GM23338 (cell line): Measurements from ENCODE around the gene ZNF865. TPM values are rescaled to one million over a fixed set of nuclear protein-coding genes. Genes with fewer than 3 reads are reported as not detected.
A peak's percentile ranks its signal among the peaks of the same experiment; 100 is the strongest.

Source experiments
- ATAC-seq: fragments of 200-7000 bp; cut with Tn5 transposase; 3 replicates; pipeline ENCODE4 v1.9.1; 2020
- DNase-seq: peaks from one replicate; pipeline ENCODE4 v3.0.0-alpha.2; 2015; ENCODE audit warnings: low spot score
- H2AFZ ChIP-seq: fragments of 200-600 bp; sonication (generic); 2 replicates; pipeline ENCODE4 v1.8.0; 2016; ENCODE audit warnings: antibody characterized with exemption, mild to moderate bottlenecking, moderate library complexity
- H3F3A ChIP-seq: fragments of 200-600 bp; sonication (generic); replicated peaks from 2 replicates; pipeline ENCODE4 v1.8.0; 2017; ENCODE audit warnings: antibody characterized with exemption, mixed run types, low read depth
- H3K27ac ChIP-seq: fragments of 200-600 bp; sonication (generic); 2 replicates; pipeline ENCODE4 v1.6.1; 2016; ENCODE audit warnings: low read depth
- H3K27me3 ChIP-seq: fragments of 200-600 bp; sonication (generic); 2 replicates; pipeline ENCODE4 v1.8.0; 2016; ENCODE audit warnings: mild to moderate bottlenecking, mixed run types, moderate library complexity; ENCODE audit not compliant: insufficient read depth
- H3K36me3 ChIP-seq: fragments of 200-600 bp; sonication (generic); 2 replicates; pipeline ENCODE4 v1.8.0; 2016; ENCODE audit warnings: mild to moderate bottlenecking; ENCODE audit not compliant: insufficient read depth
- H3K4me1 ChIP-seq: fragments of 200-600 bp; sonication (generic); 2 replicates; pipeline ENCODE4 v1.8.0; 2016; ENCODE audit warnings: mild to moderate bottlenecking, moderate library complexity; ENCODE audit not compliant: insufficient read depth
- H3K4me2 ChIP-seq: fragments of 200-600 bp; sonication (generic); 2 replicates; pipeline ENCODE4 v1.7.1; 2017; ENCODE audit warnings: mixed run types
- H3K4me3 ChIP-seq: fragments of 200-600 bp; sonication (generic); 2 replicates; pipeline ENCODE4 v1.6.1; 2016; ENCODE audit warnings: mixed run types
- H3K79me2 ChIP-seq: fragments of 200-600 bp; sonication (generic); replicated peaks from 2 replicates; pipeline ENCODE4 v1.8.0; 2017; ENCODE audit warnings: mild to moderate bottlenecking; ENCODE audit not compliant: insufficient read depth
- H3K9me2 ChIP-seq: fragments of 200-600 bp; sonication (generic); 2 replicates; pipeline ENCODE4 v1.8.0; 2017; ENCODE audit not compliant: insufficient read depth
- H4K20me1 ChIP-seq: fragments of 200-600 bp; sonication (generic); replicated peaks from 2 replicates; pipeline ENCODE4 v1.8.0; 2017; ENCODE audit warnings: mild to moderate bottlenecking; ENCODE audit not compliant: insufficient read depth
- H3K27ac Mint-ChIP-seq: 2 replicates; pipeline ENCODE4 v1.8.0; 2020; ENCODE audit warnings: inconsistent platforms, mild to moderate bottlenecking, moderate library complexity, mixed read lengths
- H3K27me3 Mint-ChIP-seq: 3 replicates; pipeline ENCODE4 v1.8.0; 2022; ENCODE audit warnings: low read depth, mild to moderate bottlenecking, moderate library complexity, mixed read lengths, inconsistent platforms; ENCODE audit not compliant: insufficient read depth, poor library complexity
- H3K36me3 Mint-ChIP-seq: 3 replicates; pipeline ENCODE4 v1.8.0; 2021; ENCODE audit warnings: low read depth, mild to moderate bottlenecking, inconsistent platforms, moderate library complexity, mixed read lengths
- H3K4me1 Mint-ChIP-seq: 3 replicates; pipeline ENCODE4 v1.8.0; 2020; ENCODE audit warnings: mild to moderate bottlenecking, inconsistent platforms, mixed read lengths
- H3K4me3 Mint-ChIP-seq: 3 replicates; pipeline ENCODE4 v1.8.0; 2021; ENCODE audit warnings: moderate library complexity, mild to moderate bottlenecking, inconsistent platforms, mixed read lengths
- H3K9me3 Mint-ChIP-seq: 3 replicates; pipeline ENCODE4 v1.8.0; 2020; ENCODE audit warnings: moderate library complexity, mild to moderate bottlenecking, inconsistent platforms, mixed read lengths
- CREB1 ChIP-seq: fragments of 250-450 bp; sonication (Bioruptor Pico); IDR thresholded peaks from 2 replicates; pipeline ENCODE4 v1.5.0; 2020; ENCODE audit warnings: low read depth, mild to moderate bottlenecking, moderate library complexity
- ETS1 ChIP-seq: IDR thresholded peaks from 2 replicates; pipeline ENCODE4 v1.6.1; 2016; ENCODE audit warnings: antibody characterized with exemption
- STAT1 ChIP-seq: IDR thresholded peaks from one replicate; pipeline ENCODE4 v1.6.1; 2016; ENCODE audit warnings: antibody characterized with exemption; ENCODE audit not compliant: unreplicated experiment
- ZNF114 ChIP-seq: fragments of 250-450 bp; sonication (Bioruptor Pico); IDR thresholded peaks from 2 replicates; pipeline ENCODE4 v1.5.0; 2020; ENCODE audit warnings: mild to moderate bottlenecking, moderate library complexity
- ZNF331 ChIP-seq: fragments of 250-450 bp; sonication (Bioruptor Pico); IDR thresholded peaks from 2 replicates; pipeline ENCODE4 v1.5.0; 2020; ENCODE audit warnings: low read depth, mild to moderate bottlenecking, moderate library complexity
- ZNF462 ChIP-seq: fragments of 250-450 bp; sonication (Bioruptor Pico); IDR thresholded peaks from 2 replicates; pipeline ENCODE4 v1.5.0; 2020; ENCODE audit warnings: mild to moderate bottlenecking, moderate library complexity
- polyA plus RNA-seq: library from polyadenylated mRNA; unstranded; fragments of >200 nt; fragmentation: Nextera tagmentation; extraction: Ambion mirVana; gene quantifications from 2 replicates; pipeline ENCODE4 v1.2.1, GENCODE V29; 2016
- total RNA-seq: library from RNA; depleted of rRNA; stranded (reverse); fragments of >200 nt; shearing (Covaris generic); gene quantifications from 2 replicates; pipeline ENCODE4 v1.2.3, GENCODE V29; 2014

ZNF865 gene
- total and polyA plus RNA-seq, 2 experiments from 2014 or later, result 2.2 to 12.1 TPM

DNA sequence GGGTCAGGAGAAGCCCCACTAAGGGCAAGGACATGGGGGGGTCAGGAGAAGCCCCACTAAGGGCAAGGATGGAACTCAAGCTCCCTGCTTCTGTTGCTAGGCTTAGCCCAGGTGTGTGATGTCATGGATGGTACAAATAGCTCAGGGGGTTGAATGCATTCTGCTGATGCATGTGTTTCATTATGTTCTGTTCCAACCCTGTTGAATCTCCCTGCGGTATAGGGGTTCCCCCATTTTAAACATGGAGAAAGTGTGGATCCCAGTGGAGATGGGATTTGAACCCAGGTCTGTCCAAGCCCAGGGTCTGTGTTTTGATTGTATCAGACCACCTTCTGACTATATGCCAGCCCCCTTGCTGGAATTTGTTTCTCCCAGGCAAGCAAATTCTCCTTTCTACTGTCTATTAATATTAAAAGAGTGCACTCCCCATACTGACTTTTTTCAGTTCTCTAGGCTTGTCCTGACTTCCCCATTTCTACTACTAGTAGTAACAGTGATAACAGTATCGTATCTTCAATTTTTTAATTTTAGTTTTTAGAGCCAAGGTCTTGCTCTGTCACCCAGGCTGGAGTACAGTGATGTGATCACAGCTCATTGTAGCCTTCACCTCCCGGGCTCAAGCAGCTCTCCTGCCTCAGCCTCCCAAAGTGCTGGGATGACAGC, 6.7 kb downstream of the ZNF865 start (continued):
- no peak for TF ChIP-seq ZNF462 (CRISPR knock-in tag)
- no peak for TF ChIP-seq ZNF114
- no peak for TF ChIP-seq STAT1
- TF ChIP-seq ZNF331, result no peak
- no peak for TF ChIP-seq ETS1
- TF ChIP-seq CREB1 (CRISPR knock-in tag), result no peak

- Histone ChIP-seq H3K4me2 (no peak overlapping the region), H3K27ac (no peak overlapping the region), H3K36me3 (peaks cover 5% of the 10 kb centered on the region; the same call in 1 of the 2 replicates), H3F3A (0 out of 2 replicates have a peak, but pooled peaks cover 3% of the 10 kb centered on the region), H3K4me1 (no peaks in the 10 kb centered on the region), H3K4me3 (no peak overlapping the region), H3K27me3 (no peaks in the 10 kb centered on the region), H3K79me2 (peaks cover 2% of the 10 kb centered on the region; the same call in 1 of the 2 replicates), H3K9me2 (no peaks in the 10 kb centered on the region), H4K20me1 (peaks cover 29% of the 10 kb centered on the region), H2AFZ (no peak overlapping the region)
- H3K27me3 Mint-ChIP-seq, result peaks cover 13% of the 10 kb centered on the region
- peaks cover 37% of the 10 kb centered on the region for H3K36me3 Mint-ChIP-seq
- H3K27ac Mint-ChIP-seq, result no peak overlapping the region
- 0 out of 3 replicates have a peak, but pooled peaks cover 2% of the 10 kb centered on the region for H3K4me1 Mint-ChIP-seq
- DNase-seq, result peak; percentile 2
- peaks cover 3% of the 10 kb centered on the region for H3K9me3 Mint-ChIP-seq
- H3K4me3 Mint-ChIP-seq, result no peak overlapping the region
- no peak for ATAC-seq
- TF ChIP-seq STAT1 (no peak), ZNF331 (no peak), ETS1 (no peak), ZNF462 (CRISPR knock-in tag) (no peak)
Observed at GRCh38 chr19:55613396-55613795, 7.9 kb downstream of the ZNF865 start.
